Jurkat, Clone E6-1 (cell line): ENCODE measurements around the gene SFTPA2.
"Not testable (repeated sequence)": the region's sequence is repeated elsewhere in the genome, so short reads cannot be mapped to it uniquely, and the experiment has no call there.

Source experiments
- DNase-seq: peaks from one replicate; pipeline ENCODE4 v3.0.0-alpha.2; 2011; ENCODE audit warnings: low read depth, low spot score
- H3K4me3 ChIP-seq: 2 replicates; pipeline ENCODE4 v1.5.1; 2011; ENCODE audit warnings: mild to moderate bottlenecking, low read length, control low read depth, moderate library complexity

The SFTPA2 gene

DNA sequence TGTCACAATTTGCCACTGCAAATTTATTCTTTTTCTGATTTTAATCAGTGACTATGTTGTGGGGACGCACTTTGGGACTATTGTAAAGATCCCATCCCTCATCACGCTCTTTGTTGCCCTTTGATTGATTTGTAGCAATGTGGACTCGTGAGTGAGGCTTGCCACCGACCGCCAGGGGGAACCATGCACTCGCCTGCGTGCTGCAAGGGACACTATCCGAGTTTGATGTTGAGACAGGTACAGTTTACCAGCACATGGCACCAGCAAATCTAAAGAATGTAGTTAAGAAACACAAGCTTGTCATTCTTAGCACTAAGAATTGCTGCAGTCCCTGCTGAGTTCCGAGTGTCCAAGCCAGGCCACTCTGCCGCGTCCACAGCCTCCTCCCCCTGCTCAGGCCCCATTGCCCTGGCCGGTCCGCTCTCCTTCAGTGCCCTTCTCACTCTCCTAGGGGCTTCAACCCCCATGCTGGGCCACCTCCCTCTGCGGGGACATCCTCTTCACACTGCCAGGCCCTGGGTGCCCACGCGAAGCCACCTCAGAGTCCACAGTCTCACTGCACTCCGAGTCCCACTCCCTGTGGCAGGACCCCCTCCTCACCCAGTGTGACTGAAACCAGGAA, 2.0 kb upstream of the SFTPA2 start:
- no peak overlapping the region for H3K4me3 ChIP-seq
- peak; percentile 35 for DNase-seq

DNA sequence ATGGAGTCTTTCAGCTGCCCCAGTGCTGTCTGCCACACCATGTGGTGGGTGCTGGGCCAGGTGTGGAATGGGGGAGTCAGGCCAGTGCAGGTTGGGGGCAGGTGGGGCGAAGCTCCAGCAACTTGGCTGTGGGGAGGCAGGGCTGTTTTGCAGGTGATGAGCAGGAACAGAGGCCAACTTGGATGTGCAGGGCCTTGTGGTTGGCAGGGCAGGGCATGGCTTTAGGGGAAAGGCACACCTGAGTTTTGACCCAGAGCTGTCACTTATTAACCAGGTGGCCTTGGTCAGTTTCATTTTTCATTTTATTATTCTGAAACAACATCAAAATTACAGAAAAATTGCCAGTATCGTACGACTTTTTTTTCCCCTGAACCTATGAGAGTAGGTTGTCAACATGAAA, 1.1 kb upstream of the SFTPA2 start:
- no peak overlapping the region for H3K4me3 ChIP-seq
- DNase-seq = no peak

DNA sequence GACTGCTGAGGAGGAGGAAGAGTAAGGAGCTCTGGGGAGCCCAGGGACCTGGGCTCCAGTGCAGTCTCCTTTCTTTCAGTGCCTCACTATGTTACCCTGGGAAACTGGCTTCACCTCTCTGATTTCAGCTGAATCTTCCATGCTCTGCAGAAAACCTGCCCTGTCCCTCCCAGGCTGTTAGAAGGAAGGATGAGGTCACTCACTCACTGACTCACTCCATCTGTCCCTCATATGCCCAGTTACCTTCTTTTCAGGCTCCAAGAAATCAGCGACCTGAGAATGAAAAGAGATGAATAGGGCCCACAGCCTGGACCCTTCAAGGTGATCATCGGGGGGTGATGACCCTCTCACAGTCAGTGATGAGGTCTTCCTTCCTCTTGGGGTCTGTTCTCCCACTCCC, 481 bp downstream of the SFTPA2 start:
- no peak for DNase-seq

DNA sequence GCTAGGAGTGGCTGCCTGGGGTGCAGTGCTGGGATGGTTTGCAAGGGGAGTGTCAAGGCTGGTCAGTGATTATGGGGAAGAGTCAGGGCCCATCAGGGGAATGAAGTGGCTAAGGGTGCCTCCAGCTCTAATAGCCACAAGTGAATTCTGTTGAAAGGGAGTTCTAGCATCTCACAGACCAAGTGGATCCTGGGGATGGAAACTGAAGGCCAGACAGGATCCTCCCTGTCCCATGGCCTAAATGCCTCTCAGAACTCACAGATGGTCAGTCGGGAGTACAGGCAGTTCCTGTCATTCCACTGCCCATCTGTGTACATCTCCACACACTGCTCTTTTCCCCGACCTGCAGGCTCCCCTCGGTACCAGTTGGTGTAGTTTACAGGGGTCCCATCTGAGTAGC, 3.2 kb downstream of the SFTPA2 start:
- not testable (repeated sequence) for DNase-seq, H3K4me3 ChIP-seq

More for the DNA sequence above, 481 bp downstream of the SFTPA2 start:
- H3K4me3 ChIP-seq = no peak overlapping the region

DNA sequence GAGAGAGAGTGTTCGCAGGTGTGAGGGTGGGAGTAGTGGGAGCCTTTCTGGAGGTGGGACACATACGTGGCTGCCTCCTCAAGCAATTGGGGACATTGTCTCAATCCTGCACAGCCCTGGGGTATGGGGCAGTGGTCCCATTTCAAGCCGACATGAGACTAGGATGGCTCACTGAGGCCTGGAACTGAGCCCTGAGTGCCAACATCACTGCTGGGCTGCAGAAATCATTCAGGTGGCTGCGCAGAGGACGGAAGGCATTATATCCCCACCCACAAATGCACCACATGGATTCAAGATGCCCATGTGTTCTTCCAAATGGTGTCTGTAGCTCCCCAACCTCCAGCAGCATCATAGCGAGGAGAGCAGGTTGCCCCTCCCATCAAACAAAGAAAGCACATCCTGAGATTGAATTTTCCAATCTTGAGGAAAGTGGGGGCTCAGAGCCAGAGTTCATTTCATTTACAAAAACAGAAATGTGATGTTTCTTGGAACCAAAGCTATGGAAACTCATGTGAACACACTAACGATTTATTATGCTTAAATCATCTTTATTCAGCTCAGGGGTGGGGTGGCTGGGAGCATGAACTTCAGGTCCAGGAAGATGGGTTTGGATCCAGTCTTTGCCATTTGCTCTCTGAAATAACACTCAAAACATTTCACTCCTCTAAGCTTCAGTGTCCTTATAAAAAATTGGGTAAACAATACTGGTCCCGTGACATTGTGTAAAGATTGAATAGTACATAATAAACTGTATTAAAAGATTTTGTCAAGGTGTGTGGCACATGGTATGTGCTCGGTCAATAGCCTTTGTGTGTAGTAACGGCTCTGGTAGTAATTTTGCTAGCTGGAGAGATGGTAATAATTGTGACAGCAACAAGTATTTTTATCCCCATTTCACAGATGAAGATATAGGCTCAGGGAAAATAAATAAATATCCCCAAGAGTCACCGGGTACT, 4.6 kb downstream of the SFTPA2 start:
- H3K4me3 ChIP-seq = no peak overlapping the region
- DNase-seq = no peak

DNA sequence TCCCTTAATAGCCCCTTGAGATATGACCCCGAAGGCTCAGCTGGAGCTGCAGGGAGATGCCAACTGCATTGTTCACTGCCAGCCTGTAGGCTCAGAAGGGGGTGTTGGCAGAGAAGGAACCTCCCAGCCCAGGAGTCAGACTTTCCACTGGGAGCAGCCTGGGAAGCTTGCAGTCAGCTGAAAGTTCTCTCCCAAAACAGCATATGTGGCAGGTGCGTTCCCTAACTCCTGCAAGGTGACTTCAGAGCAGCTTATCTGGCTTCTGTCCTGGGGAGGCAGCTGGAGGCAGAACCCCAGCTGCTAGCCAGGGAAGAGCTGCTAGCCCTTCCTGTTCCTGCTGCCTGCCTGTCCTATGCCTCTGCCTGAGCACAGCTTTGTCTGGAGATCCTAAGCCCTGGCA, 8.1 kb downstream of the SFTPA2 start:
- DNase-seq = no peak
- no peak overlapping the region for H3K4me3 ChIP-seq

DNA sequence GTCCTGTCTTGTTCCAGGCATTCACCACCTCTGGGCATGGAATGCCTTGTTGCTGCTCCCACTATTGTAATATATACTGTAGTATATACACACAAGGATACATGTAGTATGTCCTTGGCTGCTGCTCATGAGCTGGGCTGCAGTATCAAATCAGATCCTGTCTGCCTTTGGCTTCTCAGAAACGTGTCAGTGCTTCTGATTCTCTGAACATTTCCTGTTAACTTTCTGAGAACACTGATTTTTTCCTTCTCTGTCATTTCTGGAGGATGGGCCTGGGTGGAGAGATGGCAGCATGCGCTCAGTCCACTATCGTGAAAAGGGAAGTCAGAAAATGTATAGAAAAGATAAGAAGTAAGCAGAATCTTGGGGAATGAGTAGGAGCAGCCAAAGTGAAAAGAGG, 12.2 kb downstream of the SFTPA2 start:
- no peak for DNase-seq
- no peak overlapping the region for H3K4me3 ChIP-seq

DNA sequence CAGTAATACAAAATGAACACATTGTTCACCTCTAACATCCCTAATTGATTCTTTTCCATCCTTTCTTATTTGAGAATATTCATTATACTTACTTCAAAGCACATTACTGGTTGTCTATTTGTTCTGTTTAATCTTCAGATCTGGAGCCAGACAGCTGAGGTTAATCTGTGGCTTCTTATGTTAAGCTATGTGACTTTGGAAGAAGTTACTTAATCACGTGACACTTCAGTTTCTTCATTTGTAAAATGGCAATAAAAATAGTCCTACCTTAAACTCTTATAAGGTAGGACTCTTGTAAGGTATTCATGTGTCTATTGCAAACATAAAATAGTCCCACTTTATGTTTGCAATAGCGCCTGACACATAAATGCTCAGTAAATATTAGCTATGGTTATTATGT, 13.1 kb downstream of the SFTPA2 start:
- not testable (repeated sequence) for H3K4me3 ChIP-seq
- peak; percentile 20 for DNase-seq

DNA sequence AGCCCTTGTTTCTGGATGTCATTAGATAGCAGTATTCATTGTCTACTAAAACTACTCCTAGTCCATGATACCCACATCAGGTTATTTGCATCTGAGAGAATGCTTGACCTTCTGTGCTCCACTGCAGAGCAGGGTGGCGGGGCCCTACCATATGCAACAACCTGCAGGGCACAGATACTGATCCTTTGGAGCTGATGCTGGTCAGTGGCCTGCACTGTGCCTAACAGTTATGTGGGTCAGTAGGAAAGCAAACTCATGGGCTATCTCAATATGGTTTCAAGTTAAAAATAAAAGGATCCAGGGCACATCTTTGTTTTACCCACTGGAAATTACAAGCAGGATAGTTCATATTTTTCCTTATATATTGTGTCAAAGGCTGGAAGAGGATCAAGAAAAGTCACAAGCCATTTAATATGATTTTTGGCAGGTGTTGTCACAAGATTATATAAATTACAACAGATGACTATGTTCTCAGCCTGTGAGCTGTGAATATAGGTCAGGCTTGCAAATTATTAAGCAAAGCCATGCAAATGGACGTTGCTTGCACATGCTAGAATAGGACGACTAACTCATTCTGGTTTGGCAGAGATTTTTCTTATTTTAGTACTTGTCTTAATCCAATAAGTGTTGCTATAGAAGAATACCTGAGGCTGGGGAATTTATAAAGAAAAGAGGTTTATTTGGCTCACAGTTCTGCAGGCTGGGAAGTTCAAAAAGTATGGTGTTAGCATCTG, 15.1 kb downstream of the SFTPA2 start:
- not testable (repeated sequence) for DNase-seq, H3K4me3 ChIP-seq

DNA sequence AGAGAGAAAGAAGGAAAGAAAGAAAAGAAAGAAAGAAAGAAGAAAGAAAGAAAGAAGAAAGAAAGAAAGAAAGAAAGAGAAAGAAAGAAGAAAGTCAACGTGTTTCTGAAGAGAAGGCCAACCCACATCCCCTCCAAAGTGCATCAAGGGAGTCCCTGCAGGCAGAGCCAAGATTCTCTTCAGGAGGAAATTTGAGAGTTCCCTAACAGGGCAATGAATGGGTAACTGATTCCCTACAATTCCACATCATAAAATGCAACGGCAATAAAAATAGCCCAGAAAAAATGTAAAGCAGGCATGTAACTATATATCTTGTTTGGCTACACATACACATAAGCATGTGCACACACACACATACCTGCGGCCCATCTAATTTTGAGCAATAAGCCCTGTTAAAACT, 15.8 kb downstream of the SFTPA2 start:
- DNase-seq, H3K4me3 ChIP-seq: not testable (repeated sequence)

DNA sequence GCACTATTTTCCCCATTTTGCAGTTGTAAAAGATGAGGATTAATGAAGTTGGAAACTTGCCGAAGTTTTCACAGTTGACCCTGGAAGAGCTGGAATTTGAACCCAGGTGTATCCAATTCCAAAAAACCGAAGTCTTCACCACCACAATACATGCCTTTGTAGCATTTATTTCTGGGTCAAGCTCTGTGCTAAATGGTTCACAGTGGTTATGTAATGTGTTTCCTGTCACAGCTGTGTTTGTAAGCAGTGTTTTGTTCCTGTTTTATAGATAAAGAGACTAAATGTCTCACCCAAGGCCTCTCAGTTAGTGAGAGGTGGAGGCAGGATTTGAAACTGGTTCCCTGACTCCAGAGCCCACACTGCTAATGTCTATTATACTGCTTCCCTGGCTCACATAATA, 17.6 kb downstream of the SFTPA2 start:
- no peak overlapping the region for H3K4me3 ChIP-seq
- DNase-seq = no peak

DNA sequence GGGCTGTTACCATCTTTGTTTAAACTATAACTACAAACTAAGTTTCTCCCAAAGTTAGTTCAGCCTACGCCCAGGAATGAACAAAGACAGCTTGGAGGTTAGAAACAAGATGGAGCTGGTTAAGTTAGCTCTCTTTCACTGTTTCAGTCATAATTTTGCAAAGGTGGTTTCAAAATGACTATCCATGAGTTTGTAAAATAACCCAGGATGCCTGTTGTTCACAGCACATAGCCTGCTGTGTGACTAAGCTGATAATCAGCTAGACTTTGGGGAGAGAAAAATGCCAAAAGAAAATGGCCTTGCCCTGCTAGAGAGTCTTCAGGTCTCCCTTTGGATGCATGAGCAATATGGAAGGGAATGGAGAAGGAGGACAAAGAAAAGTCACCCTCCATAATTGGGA, 19.3 kb downstream of the SFTPA2 start:
- not testable (repeated sequence) for H3K4me3 ChIP-seq, DNase-seq

DNA sequence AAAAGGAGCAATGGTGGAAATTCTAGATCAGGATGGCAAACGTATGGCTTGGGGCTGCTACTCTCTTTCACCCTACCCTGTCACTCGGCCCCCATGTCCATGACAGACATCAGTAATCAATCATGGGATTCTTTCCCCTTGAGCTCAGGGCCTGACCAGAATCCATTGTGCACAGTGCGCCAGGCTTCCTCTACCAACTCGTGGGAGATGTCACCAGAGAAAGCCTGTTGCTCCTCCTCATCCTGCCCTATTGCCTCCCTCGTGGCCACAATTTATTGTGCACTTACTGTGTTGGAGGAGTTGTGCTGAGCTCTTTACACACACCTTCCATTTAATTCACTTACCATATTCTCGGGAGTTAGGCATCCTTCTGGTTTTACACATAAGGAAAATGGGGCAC, 21.9 kb downstream of the SFTPA2 start:
- DNase-seq, H3K4me3 ChIP-seq: not testable (repeated sequence)

DNA sequence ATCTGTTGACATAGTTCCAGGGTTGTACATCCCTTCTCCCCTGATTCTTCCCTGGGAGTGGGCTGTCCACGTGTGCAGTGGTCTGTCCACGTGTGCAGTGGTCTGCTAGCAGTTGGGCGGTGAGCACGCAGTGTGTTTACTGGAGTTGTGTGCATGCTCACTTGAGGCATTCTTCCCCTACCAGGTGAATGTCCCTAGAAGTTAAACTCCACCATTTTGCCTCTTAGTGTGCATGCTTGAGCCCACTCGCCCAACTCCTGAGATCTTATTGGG, 26.4 kb downstream of the SFTPA2 start:
- DNase-seq, H3K4me3 ChIP-seq: not testable (repeated sequence)

DNA sequence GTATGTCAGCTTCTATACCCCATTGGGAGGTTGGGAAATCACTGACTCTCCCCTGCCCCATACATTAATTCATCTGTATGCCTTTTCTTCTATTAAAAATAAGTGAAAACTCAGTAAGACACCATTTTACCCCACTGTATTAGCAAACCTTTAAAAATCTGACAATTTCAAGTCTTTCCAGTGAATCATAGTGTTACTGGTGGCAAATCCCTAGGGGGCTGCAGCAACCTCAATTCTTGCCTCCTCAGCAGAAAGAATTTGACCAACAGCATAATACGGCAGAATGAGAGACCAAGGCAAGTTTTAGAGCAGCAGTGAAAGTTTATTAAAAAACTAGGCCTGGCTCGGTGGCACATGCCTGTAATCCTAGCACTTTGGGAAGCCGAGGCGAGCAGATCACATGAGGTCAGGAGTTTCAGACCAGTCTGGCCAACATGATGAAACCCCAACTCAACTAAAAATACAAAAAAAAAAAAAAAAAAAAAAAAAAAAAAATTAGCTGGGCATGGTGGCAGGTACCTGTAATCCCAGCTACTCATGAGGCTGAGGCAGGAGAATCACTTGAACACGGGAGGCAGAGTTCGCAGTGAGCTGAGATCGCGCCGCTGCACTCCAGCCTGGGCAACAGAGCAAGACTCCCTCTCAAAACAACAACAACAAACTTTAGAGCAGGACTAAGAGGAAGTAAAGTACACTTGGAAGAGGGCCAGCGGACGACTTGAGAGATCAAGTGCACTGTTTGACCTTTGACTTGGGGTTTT, 26.9 kb downstream of the SFTPA2 start:
- not testable (repeated sequence) for H3K4me3 ChIP-seq, DNase-seq

DNA sequence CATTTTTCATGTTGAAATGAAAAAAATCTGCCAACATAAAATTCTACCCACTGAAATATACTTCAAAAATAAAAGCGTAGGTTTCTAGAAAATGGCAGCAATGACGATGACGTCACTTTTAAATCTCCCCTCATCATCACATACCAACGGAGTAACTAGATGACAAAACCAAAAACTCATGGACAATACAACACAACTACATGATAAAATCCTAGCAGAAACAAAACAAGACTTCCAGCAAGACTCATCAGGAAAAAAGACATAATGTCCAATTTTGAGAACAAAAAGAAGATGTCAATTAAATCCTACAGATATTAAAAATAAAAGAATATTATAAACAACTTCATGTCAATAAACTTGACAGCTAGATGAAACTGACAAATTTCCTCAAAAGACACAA, 31.9 kb downstream of the SFTPA2 start:
- not testable (repeated sequence) for DNase-seq, H3K4me3 ChIP-seq

DNA sequence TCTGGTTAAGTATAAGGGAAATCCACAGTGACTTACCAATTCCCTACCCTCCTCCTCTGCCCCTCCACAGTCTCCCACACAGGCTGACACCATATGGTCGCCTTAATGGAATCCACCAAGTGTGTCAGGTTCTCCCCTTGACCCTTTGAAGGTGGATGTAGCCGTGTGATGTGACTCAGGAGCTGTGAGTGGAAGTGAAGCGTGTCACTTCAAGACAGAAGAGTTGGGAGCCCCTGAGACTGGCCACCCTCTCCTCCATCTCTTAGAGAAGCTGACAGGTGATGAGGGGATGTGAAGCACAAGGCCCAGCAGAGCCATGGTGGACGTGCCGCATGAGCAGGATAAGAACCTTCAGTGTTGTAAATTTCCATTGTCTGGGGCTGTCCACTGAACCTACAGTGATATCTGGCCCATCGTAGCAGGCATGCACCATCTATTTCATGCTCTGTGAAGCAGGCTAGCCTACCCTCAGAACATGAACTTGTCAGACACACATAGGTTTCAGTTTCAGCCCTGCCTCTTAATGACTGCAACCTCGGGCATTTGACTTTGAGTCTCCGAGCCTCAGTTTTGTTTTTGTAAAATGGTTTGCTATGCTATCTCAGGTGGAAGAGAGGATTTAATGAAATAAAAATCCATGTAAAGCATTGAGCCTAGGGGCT, 35.0 kb downstream of the SFTPA2 start:
- DNase-seq, H3K4me3 ChIP-seq: not testable (repeated sequence)

DNA sequence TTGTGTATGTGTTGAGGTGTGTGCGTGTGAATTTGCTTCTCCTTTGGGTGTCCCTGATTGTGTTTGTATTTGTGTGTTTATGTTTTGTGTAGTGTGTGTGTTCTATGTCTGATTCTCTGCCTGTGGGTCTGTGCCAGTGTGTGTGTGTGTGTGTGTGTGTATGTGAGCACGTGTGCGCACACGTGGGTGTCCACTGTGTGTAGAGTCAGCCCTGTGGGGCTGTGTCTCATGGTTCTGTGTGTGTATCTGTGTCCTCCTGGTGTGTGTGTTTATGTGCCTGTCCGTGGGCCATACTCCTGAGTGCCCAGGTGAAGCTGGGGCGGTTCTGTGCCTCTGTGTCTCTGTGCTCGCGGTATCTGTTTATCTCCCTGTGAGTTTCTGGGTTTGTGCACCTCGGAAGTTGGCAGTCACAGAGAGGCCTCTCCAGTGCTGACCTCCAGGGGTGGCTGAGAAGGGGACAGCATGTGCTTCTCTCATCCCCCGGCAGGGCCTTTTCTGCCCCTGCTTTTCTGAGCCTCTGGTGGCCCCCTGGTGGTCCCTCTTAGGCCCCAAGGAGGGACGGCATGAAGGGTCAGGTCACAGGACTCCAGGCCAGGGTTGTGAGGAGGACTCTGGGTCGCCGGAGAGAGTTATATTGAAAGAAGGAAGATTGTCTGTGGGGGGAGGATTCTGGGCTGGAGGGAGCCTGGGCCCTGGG, 36.9 kb downstream of the SFTPA2 start:
- H3K4me3 ChIP-seq, DNase-seq: not testable (repeated sequence)
